ENCODE measurements around the gene AGXT. TPM values are rescaled to one million over a fixed set of nuclear protein-coding genes. Genes with fewer than 3 reads are reported as not detected.

Gene AGXT
- total RNA-seq, 1 donor from 2014 or later, result not detected

DNA sequence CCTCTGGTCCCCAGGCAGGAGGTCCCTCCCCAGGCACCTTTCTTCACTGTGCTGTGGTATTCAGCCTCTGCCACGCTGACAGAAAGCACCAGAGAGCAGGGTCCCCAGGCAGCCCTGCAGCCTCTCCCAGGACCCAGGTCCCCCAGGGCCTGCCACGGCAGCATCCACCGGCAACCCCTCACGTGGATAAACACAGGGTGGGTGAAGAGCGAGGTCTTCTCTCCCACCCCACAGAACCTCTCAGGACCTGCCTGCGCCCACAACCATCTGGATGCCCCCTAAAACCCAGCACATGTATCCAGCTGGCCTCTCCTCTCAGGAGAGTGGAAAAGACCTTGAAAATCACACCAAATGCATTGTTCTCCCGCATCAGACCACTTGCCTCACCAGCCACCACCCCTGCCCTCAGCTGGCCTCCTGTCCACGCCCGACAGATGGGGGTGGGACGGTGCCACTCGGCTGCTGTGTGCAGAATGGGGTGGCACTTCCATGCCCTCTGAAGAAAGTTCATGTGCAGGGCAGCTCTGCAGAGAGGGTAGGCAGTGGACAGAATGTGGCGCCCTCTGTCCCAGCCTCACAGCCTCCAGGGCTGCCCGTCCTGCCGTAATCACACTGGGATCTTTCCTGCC, 33.5 kb downstream of the AGXT start:
- Histone ChIP-seq H3K27ac (replicated peaks) (no peak overlapping the region), H3K4me3 (no peak overlapping the region), H3K36me3 (no peaks in the 10 kb centered on the region), H3K9me3 (replicated peaks) (peaks cover 9% of the 10 kb centered on the region), H3K4me1 (peaks cover 43% of the 10 kb centered on the region), H3K27me3 (ENCODE audit: low read depth) (peaks cover 28% of the 10 kb centered on the region)
- TF ChIP-seq, protein P1, sequence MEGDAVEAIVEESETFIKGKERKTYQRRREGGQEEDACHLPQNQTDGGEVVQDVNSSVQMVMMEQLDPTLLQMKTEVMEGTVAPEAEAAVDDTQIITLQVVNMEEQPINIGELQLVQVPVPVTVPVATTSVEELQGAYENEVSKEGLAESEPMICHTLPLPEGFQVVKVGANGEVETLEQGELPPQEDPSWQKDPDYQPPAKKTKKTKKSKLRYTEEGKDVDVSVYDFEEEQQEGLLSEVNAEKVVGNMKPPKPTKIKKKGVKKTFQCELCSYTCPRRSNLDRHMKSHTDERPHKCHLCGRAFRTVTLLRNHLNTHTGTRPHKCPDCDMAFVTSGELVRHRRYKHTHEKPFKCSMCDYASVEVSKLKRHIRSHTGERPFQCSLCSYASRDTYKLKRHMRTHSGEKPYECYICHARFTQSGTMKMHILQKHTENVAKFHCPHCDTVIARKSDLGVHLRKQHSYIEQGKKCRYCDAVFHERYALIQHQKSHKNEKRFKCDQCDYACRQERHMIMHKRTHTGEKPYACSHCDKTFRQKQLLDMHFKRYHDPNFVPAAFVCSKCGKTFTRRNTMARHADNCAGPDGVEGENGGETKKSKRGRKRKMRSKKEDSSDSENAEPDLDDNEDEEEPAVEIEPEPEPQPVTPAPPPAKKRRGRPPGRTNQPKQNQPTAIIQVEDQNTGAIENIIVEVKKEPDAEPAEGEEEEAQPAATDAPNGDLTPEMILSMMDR (IDR thresholded peaks at IDR 0.05; ENCODE audit: borderline replicate concordance), result no peak
- DNase-seq, result no peak
- intact Hi-C loops (cut with micrococcal nuclease), result no loop called here

DNA sequence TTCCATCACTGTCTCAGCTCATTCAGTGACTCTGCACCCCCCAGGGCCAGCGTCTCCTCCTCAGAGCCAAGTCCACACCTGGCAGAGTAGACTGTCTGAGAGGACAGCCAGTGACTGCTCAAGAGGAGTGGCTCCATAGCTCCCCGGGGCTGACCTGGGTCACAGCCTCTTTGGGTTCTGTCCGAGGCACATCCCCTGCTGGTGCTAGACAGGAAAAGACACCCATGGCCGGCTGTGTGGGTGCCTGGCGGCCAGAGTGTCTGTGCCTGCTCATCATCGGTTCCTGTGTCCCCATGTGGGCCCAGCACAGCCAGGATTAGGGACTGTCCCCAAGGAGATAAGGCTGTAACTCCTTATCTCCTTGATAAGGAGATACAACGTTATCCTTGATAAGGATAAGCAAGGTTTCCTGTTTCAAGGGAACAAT, 34.0 kb downstream of the AGXT start:
- no peak for DNase-seq

DNA sequence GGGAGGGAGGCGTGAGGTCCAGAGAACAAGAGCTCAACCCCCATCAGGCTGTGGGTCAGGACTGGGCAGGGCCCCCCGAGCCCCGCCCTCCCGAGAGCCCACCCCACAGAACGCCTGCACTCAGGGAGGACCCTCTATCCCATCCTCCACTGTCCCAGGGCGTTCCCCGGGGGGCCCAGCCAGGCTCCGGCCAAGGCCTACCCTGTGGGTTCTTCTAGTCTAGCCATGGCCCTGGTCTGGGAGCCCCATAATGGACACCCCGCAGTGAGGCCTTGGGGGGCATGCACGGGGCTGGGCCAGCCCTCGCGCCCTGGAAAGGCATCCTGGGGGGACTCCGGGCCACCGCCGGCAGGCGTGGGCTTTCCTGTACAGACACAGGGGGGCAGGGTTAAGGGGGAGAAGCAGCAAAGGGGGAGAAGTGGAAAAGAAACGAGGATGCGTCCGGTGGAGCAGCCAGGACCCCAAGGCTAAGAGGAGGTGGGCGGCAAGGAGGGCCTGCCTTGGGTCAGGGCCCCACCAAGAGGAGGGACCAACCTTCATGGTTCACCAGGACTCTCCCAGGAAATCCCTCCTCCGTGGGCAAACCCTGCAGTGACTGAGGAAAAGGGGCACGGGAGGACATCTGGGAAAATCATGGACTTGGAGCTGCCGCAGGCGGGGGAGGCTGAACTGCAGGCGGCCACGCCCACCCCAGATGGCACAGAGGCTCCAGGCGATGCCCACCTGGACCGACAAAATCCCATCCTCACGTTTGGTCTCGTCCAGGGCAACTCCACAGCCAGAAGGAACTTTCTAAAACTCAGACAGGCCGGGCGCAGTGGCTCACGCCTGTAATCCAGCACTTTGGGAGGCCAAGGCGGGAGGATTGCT, 34.8 kb downstream of the AGXT start:
- peaks cover 29% of the 10 kb centered on the region for H3K27me3 ChIP-seq (ENCODE audit: low read depth)
- H3K9me3 ChIP-seq (replicated peaks), result peaks cover 9% of the 10 kb centered on the region
- peak; percentile 6 for DNase-seq
- TF ChIP-seq, protein P1 (IDR thresholded peaks at IDR 0.05; ENCODE audit: borderline replicate concordance), result no peak
- no peak overlapping the region for H3K4me3 ChIP-seq
- no peak overlapping the region for H3K27ac ChIP-seq (replicated peaks)
- peaks cover 31% of the 10 kb centered on the region for H3K4me1 ChIP-seq
- H3K36me3 ChIP-seq, result no peaks in the 10 kb centered on the region
- intact Hi-C loops (cut with micrococcal nuclease), result no loop called here

More for the DNA sequence above, 34.0 kb downstream of the AGXT start:
- no peak overlapping the region for H3K27ac ChIP-seq (replicated peaks)
- no peak overlapping the region for H3K4me3 ChIP-seq
- H3K9me3 ChIP-seq (replicated peaks), result peaks cover 9% of the 10 kb centered on the region
- peaks cover 29% of the 10 kb centered on the region for H3K27me3 ChIP-seq (ENCODE audit: low read depth)
- TF ChIP-seq, protein P1 (IDR thresholded peaks at IDR 0.05; ENCODE audit: borderline replicate concordance), result no peak
- intact Hi-C loops (cut with micrococcal nuclease), result no loop called here
- no peaks in the 10 kb centered on the region for H3K36me3 ChIP-seq
- H3K4me1 ChIP-seq, result peaks cover 38% of the 10 kb centered on the region

DNA sequence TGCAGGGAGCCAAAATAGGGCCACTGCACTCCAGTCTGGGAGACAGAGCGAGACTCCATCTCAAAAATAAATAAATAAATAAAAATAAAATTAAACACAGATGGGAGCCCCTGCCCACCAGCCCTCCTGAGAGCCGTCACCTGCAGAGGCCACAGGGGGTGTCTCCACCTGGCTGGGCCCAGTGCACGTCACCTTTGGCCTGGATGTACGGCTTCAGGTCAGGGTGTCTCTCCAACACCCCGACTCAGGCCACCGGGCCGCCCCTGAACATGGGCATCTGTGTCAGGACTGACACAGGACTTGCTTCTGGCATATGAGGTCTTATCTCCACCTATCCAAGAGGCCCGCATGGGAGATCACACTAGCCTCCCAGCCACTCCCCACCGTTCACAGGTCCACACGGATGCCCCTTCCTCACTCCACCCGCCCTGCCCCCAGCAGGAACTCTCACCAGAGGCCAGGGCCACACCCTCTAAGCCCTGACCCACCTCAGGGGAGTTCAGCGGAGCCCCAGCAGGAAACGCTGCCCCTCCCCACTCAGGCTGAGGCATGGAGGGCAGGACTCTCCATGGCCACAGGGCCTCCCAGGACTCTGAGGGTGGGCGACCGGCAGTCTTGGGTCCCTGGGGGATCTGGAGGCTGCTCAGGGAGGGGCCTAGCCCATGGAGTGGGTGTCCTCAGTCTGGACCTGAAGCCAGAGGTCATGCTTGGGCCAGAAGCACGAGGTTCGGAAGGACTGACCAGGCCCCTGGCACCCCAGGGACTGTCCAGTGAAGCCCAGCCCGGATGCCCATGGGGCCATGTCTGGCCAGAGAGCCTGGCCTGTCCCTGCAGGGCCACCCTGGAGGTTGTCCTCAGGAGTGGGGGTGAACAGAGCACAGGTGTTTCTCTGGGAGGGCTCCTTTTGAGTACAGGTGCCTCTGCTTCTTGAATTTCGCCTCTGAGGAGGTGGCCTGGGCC, 35.9 kb downstream of the AGXT start:
- H3K27ac ChIP-seq (replicated peaks), result no peak overlapping the region
- H3K36me3 ChIP-seq, result no peaks in the 10 kb centered on the region
- peak; percentile 10 for DNase-seq
- H3K4me3 ChIP-seq, result no peak overlapping the region
- intact Hi-C loops (cut with micrococcal nuclease), result no loop called here
- H3K9me3 ChIP-seq (replicated peaks), result peaks cover 9% of the 10 kb centered on the region
- H3K4me1 ChIP-seq, result peaks cover 20% of the 10 kb centered on the region
- H3K27me3 ChIP-seq (ENCODE audit: low read depth), result peaks cover 29% of the 10 kb centered on the region
- TF ChIP-seq, protein P1 (IDR thresholded peaks at IDR 0.05; ENCODE audit: borderline replicate concordance), result no peak

DNA sequence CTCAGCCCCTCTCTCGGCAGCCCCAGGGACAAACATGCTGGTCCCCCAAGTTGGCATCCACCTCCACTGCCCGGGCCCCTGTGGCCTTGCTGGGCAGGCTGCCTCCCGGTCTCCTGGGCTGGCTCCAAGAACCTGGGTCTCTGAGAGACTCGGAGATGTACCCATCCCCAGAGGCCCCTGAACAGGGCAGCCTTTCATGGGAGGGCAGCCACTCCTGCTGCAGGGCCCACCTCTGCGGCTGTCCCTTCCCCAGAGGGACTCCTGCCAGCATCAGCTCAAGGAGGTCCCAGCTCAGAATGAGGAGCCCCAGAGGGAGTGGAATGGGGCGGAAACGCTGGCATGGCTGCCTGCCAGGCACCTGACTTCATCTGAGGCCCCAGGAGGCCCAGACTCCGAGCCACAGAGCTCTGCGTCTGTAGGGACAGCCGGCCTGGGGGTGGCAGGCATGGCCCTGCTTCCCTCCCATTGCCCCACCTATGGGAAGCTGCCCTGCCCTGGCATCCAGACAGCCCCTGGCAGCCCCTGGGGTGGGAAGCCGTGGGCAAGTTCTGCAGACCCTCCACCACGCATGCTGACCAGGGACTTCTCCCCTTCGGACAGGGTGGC, 36.7 kb downstream of the AGXT start:
- Histone ChIP-seq H3K4me3 (no peak overlapping the region), H3K27me3 (ENCODE audit: low read depth) (peaks cover 34% of the 10 kb centered on the region), H3K36me3 (no peaks in the 10 kb centered on the region), H3K27ac (replicated peaks) (no peak overlapping the region), H3K9me3 (replicated peaks) (peaks cover 9% of the 10 kb centered on the region), H3K4me1 (peaks cover 19% of the 10 kb centered on the region)
- no peak for DNase-seq
- intact Hi-C loops (cut with micrococcal nuclease), result no loop called here
- TF ChIP-seq, protein P1 (IDR thresholded peaks at IDR 0.05; ENCODE audit: borderline replicate concordance), result no peak
